ENCODE data around the gene ZNF836. TPM values are rescaled to one million over a fixed set of nuclear protein-coding genes. Genes with fewer than 3 reads are reported as not detected.

The ZNF836 gene
- polyA plus RNA-seq, 1 experiment, result 3.7 TPM

DNA sequence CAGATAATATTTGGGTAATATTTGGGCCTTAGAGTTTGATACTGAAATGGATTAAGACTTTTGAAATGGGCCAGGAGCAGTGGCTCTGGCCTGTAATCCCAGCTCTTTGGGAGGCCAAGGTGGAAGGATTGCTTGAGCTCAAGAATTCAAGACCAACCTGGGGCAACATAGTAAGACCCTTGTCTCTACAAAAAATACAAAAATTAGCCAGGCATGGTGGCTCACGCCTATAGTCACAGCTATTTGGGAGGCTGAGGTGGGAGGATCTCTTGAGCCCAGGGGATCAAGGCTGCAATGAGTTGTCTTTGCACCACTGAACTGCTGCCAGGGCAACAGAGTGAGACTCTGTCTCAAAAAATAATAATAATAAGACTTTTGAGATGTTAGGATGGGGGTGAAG lies 926 bp upstream of the ZNF836 start:
- Histone ChIP-seq H3K27me3 (ENCODE audit: control insufficient read depth, insufficient read depth, low read length) (no peaks in the 10 kb centered on the region), H3K27ac (ENCODE audit: low read depth, low read length) (no peak overlapping the region), H3K9me3 (ENCODE audit: control insufficient read depth, insufficient read depth, low read length) (peaks cover 18% of the 10 kb centered on the region), H3K4me3 (ENCODE audit: low read depth, low read length) (no peak overlapping the region)
- DNase-seq (ENCODE audit: low read depth, low spot score), result no peak
- ChIA-PET POLR2A (interaction anchor here (1.1 kb wide), 1 partner anchor 17 kb away, joined by 5 read pairs; no protein-coding TSS in a partner anchor), CTCF (interaction anchor here (1.0 kb wide), 1 partner anchor 65 kb away, joined by 3 read pairs; no protein-coding TSS in a partner anchor)
- TF ChIP-seq, protein P1, sequence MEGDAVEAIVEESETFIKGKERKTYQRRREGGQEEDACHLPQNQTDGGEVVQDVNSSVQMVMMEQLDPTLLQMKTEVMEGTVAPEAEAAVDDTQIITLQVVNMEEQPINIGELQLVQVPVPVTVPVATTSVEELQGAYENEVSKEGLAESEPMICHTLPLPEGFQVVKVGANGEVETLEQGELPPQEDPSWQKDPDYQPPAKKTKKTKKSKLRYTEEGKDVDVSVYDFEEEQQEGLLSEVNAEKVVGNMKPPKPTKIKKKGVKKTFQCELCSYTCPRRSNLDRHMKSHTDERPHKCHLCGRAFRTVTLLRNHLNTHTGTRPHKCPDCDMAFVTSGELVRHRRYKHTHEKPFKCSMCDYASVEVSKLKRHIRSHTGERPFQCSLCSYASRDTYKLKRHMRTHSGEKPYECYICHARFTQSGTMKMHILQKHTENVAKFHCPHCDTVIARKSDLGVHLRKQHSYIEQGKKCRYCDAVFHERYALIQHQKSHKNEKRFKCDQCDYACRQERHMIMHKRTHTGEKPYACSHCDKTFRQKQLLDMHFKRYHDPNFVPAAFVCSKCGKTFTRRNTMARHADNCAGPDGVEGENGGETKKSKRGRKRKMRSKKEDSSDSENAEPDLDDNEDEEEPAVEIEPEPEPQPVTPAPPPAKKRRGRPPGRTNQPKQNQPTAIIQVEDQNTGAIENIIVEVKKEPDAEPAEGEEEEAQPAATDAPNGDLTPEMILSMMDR (IDR thresholded peaks at IDR 0.05; ENCODE audit: low read depth, low read length), result no peak

DNA sequence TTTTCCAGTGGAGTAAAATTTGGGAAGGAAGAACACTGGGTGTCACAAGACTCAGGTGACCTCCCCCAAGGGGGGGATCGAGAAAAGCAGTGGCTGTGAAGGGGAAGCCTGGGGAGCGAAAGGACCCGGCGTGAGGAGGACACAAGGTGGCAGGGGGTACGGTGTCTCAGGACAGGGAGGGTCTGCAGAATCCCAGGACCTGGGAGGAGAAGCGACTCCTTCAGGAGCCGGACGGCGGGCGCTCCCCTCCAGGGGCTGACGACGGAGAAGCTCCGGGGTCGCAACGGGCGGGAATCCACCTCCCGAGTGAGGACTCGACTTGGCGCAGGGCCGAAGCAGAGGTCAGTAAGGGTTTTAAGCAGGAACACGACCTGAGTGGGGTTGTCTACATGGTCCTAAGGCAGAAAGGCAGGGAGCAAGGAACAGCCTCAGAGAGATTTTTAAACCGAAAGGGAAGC lies 529 bp downstream of the ZNF836 start:
- H3K27ac ChIP-seq (ENCODE audit: low read depth, low read length), result no peak overlapping the region
- ChIA-PET POLR2A (interaction anchor here (0.7 to 1.0 kb wide), 2 partner anchors 22 to 23 kb away, joined by 4 to 9 read pairs; no protein-coding TSS in a partner anchor), CTCF (no interaction called here)
- peaks cover 24% of the 10 kb centered on the region for H3K9me3 ChIP-seq (ENCODE audit: control insufficient read depth, insufficient read depth, low read length)
- no peak for DNase-seq (ENCODE audit: low read depth, low spot score)
- no peaks in the 10 kb centered on the region for H3K27me3 ChIP-seq (ENCODE audit: control insufficient read depth, insufficient read depth, low read length)
- TF ChIP-seq, protein P1 (IDR thresholded peaks at IDR 0.05; ENCODE audit: low read depth, low read length), result no peak
- peak overlapping the region; percentile 73 for H3K4me3 ChIP-seq (ENCODE audit: low read depth, low read length)

DNA sequence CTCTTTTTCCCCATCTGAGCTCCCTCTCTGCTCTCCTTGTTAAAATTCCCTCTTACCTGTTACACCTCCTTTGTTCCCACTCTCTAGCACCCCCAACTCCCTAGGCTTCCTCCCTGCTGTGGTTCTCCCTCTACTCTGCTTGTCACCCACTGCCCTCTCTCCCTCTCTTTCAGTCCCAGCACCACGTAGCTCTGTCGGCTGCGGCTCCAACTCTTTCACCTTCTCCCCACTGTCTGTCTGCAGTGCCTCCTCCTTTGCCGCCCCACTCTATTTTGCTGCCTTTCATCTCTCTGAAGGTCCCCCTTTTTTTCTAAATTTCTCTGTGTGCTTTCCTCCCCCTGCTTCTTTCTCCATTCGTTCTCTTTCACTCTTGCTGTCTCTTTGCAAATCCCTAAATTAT lies 1.1 kb downstream of the ZNF836 start:
- ChIA-PET POLR2A (no interaction called here), CTCF (no interaction called here)
- Histone ChIP-seq H3K27ac (ENCODE audit: low read depth, low read length) (no peak overlapping the region), H3K4me3 (ENCODE audit: low read depth, low read length) (peak overlapping the region; percentile 73), H3K9me3 (ENCODE audit: control insufficient read depth, insufficient read depth, low read length) (peaks cover 21% of the 10 kb centered on the region), H3K27me3 (ENCODE audit: control insufficient read depth, insufficient read depth, low read length) (no peaks in the 10 kb centered on the region)
- TF ChIP-seq, protein P1 (IDR thresholded peaks at IDR 0.05; ENCODE audit: low read depth, low read length), result no peak
- DNase-seq (ENCODE audit: low read depth, low spot score), result no peak

DNA sequence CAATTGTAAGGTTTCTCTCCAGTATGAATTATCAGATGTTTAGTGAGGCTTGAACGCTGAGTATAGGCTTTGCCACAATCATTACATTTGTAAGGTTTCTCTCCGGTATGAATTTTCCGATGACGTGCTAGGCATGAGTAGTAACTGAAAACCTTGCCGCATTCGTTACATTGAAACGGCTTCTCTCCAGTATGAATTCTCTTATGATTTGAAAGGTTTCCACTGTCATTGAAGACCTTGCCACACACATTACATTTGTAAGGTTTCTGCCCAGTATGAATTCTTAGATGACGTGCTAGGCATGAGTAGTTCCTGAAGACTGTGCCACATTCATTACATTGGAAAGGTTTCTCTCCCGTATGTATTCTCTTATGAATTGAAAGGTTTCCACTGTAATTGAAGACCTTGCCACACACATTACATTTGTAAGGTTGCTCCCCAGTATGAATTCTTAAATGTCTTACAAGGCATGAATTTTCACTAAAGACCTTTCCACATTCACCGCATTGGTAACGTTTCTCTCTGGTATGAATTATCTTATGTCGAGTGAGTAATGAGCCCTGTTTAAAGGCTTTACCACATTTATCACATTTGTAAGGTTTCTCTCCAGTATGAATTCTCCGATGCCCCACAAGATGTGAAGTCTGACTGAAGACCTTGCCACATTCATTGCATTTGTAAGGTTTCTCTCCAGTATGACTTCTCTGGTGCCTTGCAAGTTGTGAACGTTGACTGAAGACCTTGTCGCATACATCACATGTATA lies 15.6 kb downstream of the ZNF836 start:
- peaks cover 51% of the 10 kb centered on the region for H3K9me3 ChIP-seq (ENCODE audit: control insufficient read depth, insufficient read depth, low read length)
- no peak for DNase-seq (ENCODE audit: low read depth, low spot score)
- no peak overlapping the region for H3K27ac ChIP-seq (ENCODE audit: low read depth, low read length)
- ChIA-PET CTCF (no interaction called here), POLR2A (no interaction called here)
- H3K27me3 ChIP-seq (ENCODE audit: control insufficient read depth, insufficient read depth, low read length), result no peaks in the 10 kb centered on the region
- H3K4me3 ChIP-seq (ENCODE audit: low read depth, low read length), result no peak overlapping the region
- TF ChIP-seq, protein P1 (IDR thresholded peaks at IDR 0.05; ENCODE audit: low read depth, low read length), result no peak

DNA sequence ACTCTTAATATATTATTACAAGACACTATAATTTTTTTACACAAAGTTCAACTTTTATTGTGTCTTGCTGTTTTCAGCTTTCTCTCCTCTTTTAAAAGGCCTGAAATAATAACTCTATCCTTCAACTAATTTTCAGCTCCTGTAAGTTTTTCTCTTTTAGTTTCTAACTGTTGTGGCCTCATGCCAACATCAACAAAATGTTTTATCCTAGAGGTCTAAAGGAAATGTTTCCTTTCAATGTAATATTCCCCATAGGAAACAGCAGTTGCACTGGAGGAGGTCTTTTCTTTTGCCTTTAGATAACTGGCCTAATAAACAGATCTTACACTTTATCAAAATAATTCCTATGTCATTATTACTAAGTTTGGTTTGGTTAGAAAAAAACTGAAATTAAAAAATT lies 23.2 kb downstream of the ZNF836 start:
- DNase-seq (ENCODE audit: low read depth, low spot score), result no peak
- Histone ChIP-seq H3K27ac (ENCODE audit: low read depth, low read length) (no peak overlapping the region), H3K9me3 (ENCODE audit: control insufficient read depth, insufficient read depth, low read length) (peaks cover 41% of the 10 kb centered on the region), H3K27me3 (ENCODE audit: control insufficient read depth, insufficient read depth, low read length) (no peaks in the 10 kb centered on the region), H3K4me3 (ENCODE audit: low read depth, low read length) (no peak overlapping the region)
- POLR2A ChIA-PET, result no interaction called here
- TF ChIP-seq, protein P1 (IDR thresholded peaks at IDR 0.05; ENCODE audit: low read depth, low read length), result no peak
- CTCF ChIA-PET, result no interaction called here

All from AG04450 (cell line).